HCT116 (cell line): Measurements from ENCODE around the gene GOLT1B.

ENCODE experiments used
- CEBPB ChIP-seq: IDR thresholded peaks from 2 replicates; pipeline ENCODE4 v1.6.1; 2012; ENCODE audit warnings: low read depth
- EZH2 ChIP-seq: fragments of 200-600 bp; sonication (generic); IDR thresholded peaks from 2 replicates; pipeline ENCODE4 v1.6.1; 2017; ENCODE audit warnings: antibody characterized with exemption, mixed run types
- JUND ChIP-seq: IDR thresholded peaks from 2 replicates; pipeline ENCODE4 v1.6.1; 2012
- POLR2A ChIP-seq: IDR thresholded peaks from 2 replicates; pipeline ENCODE4 v1.7.0; 2011; ENCODE audit warnings: borderline replicate concordance; ENCODE audit not compliant: insufficient read depth, insufficient read length; ENCODE audit errors: extremely low read depth
- POLR2AphosphoS5 ChIP-seq: IDR thresholded peaks from 2 replicates; pipeline ENCODE4 v1.6.1; 2011; ENCODE audit warnings: mild to moderate bottlenecking, low read depth, low read length, moderate library complexity
- RAD21 ChIP-seq: IDR thresholded peaks from 2 replicates; pipeline ENCODE4 v1.6.1; 2012; ENCODE audit warnings: low read depth, mild to moderate bottlenecking
- SIN3A ChIP-seq: IDR thresholded peaks from 2 replicates; pipeline ENCODE4 v1.6.1; 2012; ENCODE audit warnings: low read depth
- YY1 ChIP-seq: IDR thresholded peaks from 2 replicates; pipeline ENCODE4 v1.6.1; 2011; ENCODE audit warnings: low read length, low read depth, moderate library complexity, mild to moderate bottlenecking; ENCODE audit not compliant: insufficient replicate concordance; ENCODE audit errors: extremely low read depth
- ZNF274 ChIP-seq: fragments of 200-500 bp; sonication (Bioruptor generic); IDR thresholded peaks from 2 replicates; pipeline ENCODE4 v1.6.1; 2014; ENCODE audit warnings: mild to moderate bottlenecking, low read depth, low read length, inconsistent platforms
- TF ChIP-seq, protein P1 (sequence below), 3 experiments: fragments of 200-600 bp in 1 of 3; sonication (generic) in 1 of 3; IDR thresholded peaks in 2 of 3; conservative IDR thresholded peaks in 1 of 3; 2 replicates each; pipeline ENCODE4 v1.5.1; 2012 to 2017; ENCODE audit warnings: low read depth in 2 of 3, low read length in 2 of 3, antibody characterized with exemption in 1 of 3, borderline replicate concordance in 1 of 3, control low read depth in 1 of 3, mild to moderate bottlenecking in 1 of 3, mixed read lengths in 1 of 3, mixed run types in 1 of 3, moderate library complexity in 1 of 3; ENCODE audit not compliant: insufficient read depth in 1 of 3
- TF ChIP-seq, protein P2 (sequence below): IDR thresholded peaks from 2 replicates; pipeline ENCODE4 v1.6.1; 2012
- TF ChIP-seq, protein P3 (sequence below): IDR thresholded peaks from 2 replicates; pipeline ENCODE4 v1.6.1; 2012; ENCODE audit warnings: low read depth
- TF ChIP-seq, protein P4 (sequence below): IDR thresholded peaks from 2 replicates; pipeline ENCODE4 v1.6.1; 2012

DNA sequence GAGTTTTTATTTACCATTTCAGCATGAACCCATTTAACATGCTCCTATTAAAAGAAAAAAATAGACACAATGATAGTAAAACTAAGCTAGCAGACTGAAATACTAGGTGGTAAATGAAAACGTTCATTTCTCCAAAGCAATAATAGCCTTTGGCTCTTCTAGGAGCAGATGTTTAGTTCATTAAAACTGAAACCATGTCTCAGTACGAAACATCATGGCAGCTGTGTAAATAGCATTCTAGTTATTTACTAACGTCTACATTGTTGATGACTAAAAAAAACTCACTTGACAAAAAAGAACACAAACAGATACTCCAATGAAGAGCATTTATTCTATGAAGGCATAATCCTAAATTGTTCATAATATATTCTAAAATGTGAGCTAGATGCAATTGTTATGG is 18.1 kb upstream of the GOLT1B start:
- TF ChIP-seq, protein P1, sequence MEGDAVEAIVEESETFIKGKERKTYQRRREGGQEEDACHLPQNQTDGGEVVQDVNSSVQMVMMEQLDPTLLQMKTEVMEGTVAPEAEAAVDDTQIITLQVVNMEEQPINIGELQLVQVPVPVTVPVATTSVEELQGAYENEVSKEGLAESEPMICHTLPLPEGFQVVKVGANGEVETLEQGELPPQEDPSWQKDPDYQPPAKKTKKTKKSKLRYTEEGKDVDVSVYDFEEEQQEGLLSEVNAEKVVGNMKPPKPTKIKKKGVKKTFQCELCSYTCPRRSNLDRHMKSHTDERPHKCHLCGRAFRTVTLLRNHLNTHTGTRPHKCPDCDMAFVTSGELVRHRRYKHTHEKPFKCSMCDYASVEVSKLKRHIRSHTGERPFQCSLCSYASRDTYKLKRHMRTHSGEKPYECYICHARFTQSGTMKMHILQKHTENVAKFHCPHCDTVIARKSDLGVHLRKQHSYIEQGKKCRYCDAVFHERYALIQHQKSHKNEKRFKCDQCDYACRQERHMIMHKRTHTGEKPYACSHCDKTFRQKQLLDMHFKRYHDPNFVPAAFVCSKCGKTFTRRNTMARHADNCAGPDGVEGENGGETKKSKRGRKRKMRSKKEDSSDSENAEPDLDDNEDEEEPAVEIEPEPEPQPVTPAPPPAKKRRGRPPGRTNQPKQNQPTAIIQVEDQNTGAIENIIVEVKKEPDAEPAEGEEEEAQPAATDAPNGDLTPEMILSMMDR (IDR thresholded peaks at IDR 0.05 in 2 of 3, conservative IDR thresholded peaks at IDR 0.05 in 1 of 3; ENCODE audit: borderline replicate concordance in 1 of 3, insufficient read depth in 1 of 3, low read depth in 2 of 3, low read length in 2 of 3): no peak
- TF ChIP-seq JUND (no peak), POLR2A (no peak), EZH2 (no peak), ZNF274 (no peak), SIN3A (no peak), POLR2AphosphoS5 (no peak), CEBPB (no peak), YY1 (no peak), RAD21 (no peak)
- TF ChIP-seq, protein P2, sequence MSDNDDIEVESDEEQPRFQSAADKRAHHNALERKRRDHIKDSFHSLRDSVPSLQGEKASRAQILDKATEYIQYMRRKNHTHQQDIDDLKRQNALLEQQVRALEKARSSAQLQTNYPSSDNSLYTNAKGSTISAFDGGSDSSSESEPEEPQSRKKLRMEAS: no peak
- TF ChIP-seq, protein P3, sequence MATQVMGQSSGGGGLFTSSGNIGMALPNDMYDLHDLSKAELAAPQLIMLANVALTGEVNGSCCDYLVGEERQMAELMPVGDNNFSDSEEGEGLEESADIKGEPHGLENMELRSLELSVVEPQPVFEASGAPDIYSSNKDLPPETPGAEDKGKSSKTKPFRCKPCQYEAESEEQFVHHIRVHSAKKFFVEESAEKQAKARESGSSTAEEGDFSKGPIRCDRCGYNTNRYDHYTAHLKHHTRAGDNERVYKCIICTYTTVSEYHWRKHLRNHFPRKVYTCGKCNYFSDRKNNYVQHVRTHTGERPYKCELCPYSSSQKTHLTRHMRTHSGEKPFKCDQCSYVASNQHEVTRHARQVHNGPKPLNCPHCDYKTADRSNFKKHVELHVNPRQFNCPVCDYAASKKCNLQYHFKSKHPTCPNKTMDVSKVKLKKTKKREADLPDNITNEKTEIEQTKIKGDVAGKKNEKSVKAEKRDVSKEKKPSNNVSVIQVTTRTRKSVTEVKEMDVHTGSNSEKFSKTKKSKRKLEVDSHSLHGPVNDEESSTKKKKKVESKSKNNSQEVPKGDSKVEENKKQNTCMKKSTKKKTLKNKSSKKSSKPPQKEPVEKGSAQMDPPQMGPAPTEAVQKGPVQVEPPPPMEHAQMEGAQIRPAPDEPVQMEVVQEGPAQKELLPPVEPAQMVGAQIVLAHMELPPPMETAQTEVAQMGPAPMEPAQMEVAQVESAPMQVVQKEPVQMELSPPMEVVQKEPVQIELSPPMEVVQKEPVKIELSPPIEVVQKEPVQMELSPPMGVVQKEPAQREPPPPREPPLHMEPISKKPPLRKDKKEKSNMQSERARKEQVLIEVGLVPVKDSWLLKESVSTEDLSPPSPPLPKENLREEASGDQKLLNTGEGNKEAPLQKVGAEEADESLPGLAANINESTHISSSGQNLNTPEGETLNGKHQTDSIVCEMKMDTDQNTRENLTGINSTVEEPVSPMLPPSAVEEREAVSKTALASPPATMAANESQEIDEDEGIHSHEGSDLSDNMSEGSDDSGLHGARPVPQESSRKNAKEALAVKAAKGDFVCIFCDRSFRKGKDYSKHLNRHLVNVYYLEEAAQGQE: no peak
- TF ChIP-seq, protein P4, sequence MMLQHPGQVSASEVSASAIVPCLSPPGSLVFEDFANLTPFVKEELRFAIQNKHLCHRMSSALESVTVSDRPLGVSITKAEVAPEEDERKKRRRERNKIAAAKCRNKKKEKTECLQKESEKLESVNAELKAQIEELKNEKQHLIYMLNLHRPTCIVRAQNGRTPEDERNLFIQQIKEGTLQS: no peak
